ENCODE measurements around the gene RHOU. TPM values are rescaled to one million over a fixed set of nuclear protein-coding genes. Genes with fewer than 3 reads are reported as not detected.
"Not testable (repeated sequence)": the region's sequence is repeated elsewhere in the genome, so short reads cannot be mapped to it uniquely, and the experiment has no call there.

Gene RHOU
- 16.7 TPM for total RNA-seq

GRCh38 chr1:228734881-228735801, at the start of gene RHOU:
RHOU (plus strand) TSS chr1:228735479; CDS start chr1:228735743, 264 bp downstream.
- no peaks in the 10 kb centered on the region for H3K9me3 ChIP-seq (ENCODE audit: control insufficient read depth in 3 of 3, low read length in 3 of 3)
- peak within 1 kb of the TSS; percentile 43 for H3K27ac ChIP-seq (ENCODE audit: low read depth, low read length)
- peak within 1 kb of the TSS; percentile 71 to 85 (median 82) for H3K9ac ChIP-seq (ENCODE audit: low read depth in 1 of 3, low read length in 3 of 3)
- H3K4me3 ChIP-seq (ENCODE audit: low read length in 3 of 3) = peak within 1 kb of the TSS; percentile 77 to 81 (median 80)
- peaks cover 0 to under 1% (median 0%) of the 10 kb centered on the region in 3 donors for H3K27me3 ChIP-seq (ENCODE audit: control insufficient read depth in 3 of 3, insufficient read depth in 3 of 3, low read length in 3 of 3)
- H3K36me3 ChIP-seq (ENCODE audit: control insufficient read depth in 3 of 3, insufficient read depth in 3 of 3, low read length in 3 of 3) = peaks cover 0 to 5% (median 0%) of the 10 kb centered on the region in 3 donors
- H3K4me1 ChIP-seq (ENCODE audit: control insufficient read depth in 3 of 3, insufficient read depth in 3 of 3, low read length in 3 of 3) = peaks cover 14 to 20% (median 20%) of the 10 kb centered on the region in 3 donors

- no peak overlapping the region for H3K4me3 ChIP-seq (ENCODE audit: low read length in 3 of 3)
- no peak overlapping the region for H3K27ac ChIP-seq (ENCODE audit: low read depth, low read length)
- peaks cover 2 to 4% (median 3%) of the 10 kb centered on the region in 3 donors for H3K27me3 ChIP-seq (ENCODE audit: control insufficient read depth in 3 of 3, insufficient read depth in 3 of 3, low read length in 3 of 3)
- no peaks in the 10 kb centered on the region for H3K36me3 ChIP-seq (ENCODE audit: control insufficient read depth in 3 of 3, insufficient read depth in 3 of 3, low read length in 3 of 3)
- H3K9ac ChIP-seq (ENCODE audit: low read depth in 1 of 3, low read length in 3 of 3) = no peak overlapping the region
- no peaks in the 10 kb centered on the region for H3K4me1 ChIP-seq (ENCODE audit: control insufficient read depth in 3 of 3, insufficient read depth in 3 of 3, low read length in 3 of 3)
- H3K9me3 ChIP-seq (ENCODE audit: control insufficient read depth in 3 of 3, low read length in 3 of 3) = no peaks in the 10 kb centered on the region
These were observed 47.7 kb upstream of the RHOU start for GRCh38 chr1:228687587-228687986.

GRCh38 chr1:228689255-228689654, 46.0 kb upstream of the RHOU start:
- H3K9ac ChIP-seq (ENCODE audit: low read depth in 1 of 3, low read length in 3 of 3) = no peak overlapping the region
- peaks cover 0 to 4% (median 3%) of the 10 kb centered on the region in 3 donors for H3K27me3 ChIP-seq (ENCODE audit: control insufficient read depth in 3 of 3, insufficient read depth in 3 of 3, low read length in 3 of 3)
- no peaks in the 10 kb centered on the region for H3K9me3 ChIP-seq (ENCODE audit: control insufficient read depth in 3 of 3, low read length in 3 of 3)
- H3K4me3 ChIP-seq (ENCODE audit: low read length in 3 of 3) = no peak overlapping the region
- H3K36me3 ChIP-seq (ENCODE audit: control insufficient read depth in 3 of 3, insufficient read depth in 3 of 3, low read length in 3 of 3) = no peaks in the 10 kb centered on the region
- H3K27ac ChIP-seq (ENCODE audit: low read depth, low read length) = no peak overlapping the region
- no peaks in the 10 kb centered on the region for H3K4me1 ChIP-seq (ENCODE audit: control insufficient read depth in 3 of 3, insufficient read depth in 3 of 3, low read length in 3 of 3)

- H3K27me3 ChIP-seq (ENCODE audit: control insufficient read depth in 3 of 3, insufficient read depth in 3 of 3, low read length in 3 of 3) = peaks cover 0 to 4% (median 3%) of the 10 kb centered on the region in 3 donors
- no peak overlapping the region for H3K27ac ChIP-seq (ENCODE audit: low read depth, low read length)
- H3K9ac ChIP-seq (ENCODE audit: low read depth in 1 of 3, low read length in 3 of 3) = no peak overlapping the region
- H3K4me1 ChIP-seq (ENCODE audit: control insufficient read depth in 3 of 3, insufficient read depth in 3 of 3, low read length in 3 of 3) = no peaks in the 10 kb centered on the region
- no peak overlapping the region for H3K4me3 ChIP-seq (ENCODE audit: low read length in 3 of 3)
- no peaks in the 10 kb centered on the region for H3K9me3 ChIP-seq (ENCODE audit: control insufficient read depth in 3 of 3, low read length in 3 of 3)
- no peaks in the 10 kb centered on the region for H3K36me3 ChIP-seq (ENCODE audit: control insufficient read depth in 3 of 3, insufficient read depth in 3 of 3, low read length in 3 of 3)
These were observed 44.1 kb upstream of the RHOU start for GRCh38 chr1:228691211-228691610.

- H3K9ac ChIP-seq (ENCODE audit: low read depth in 1 of 3, low read length in 3 of 3) = no peak overlapping the region
- H3K36me3 ChIP-seq (ENCODE audit: control insufficient read depth in 3 of 3, insufficient read depth in 3 of 3, low read length in 3 of 3) = no peaks in the 10 kb centered on the region
- no peaks in the 10 kb centered on the region for H3K4me1 ChIP-seq (ENCODE audit: control insufficient read depth in 3 of 3, insufficient read depth in 3 of 3, low read length in 3 of 3)
- H3K4me3 ChIP-seq (ENCODE audit: low read length in 3 of 3) = no peak overlapping the region
- H3K9me3 ChIP-seq (ENCODE audit: control insufficient read depth in 3 of 3, low read length in 3 of 3) = no peaks in the 10 kb centered on the region
- no peak overlapping the region for H3K27ac ChIP-seq (ENCODE audit: low read depth, low read length)
- H3K27me3 ChIP-seq (ENCODE audit: control insufficient read depth in 3 of 3, insufficient read depth in 3 of 3, low read length in 3 of 3) = peaks cover 0 to 4% (median 3%) of the 10 kb centered on the region in 3 donors
These were observed 43.4 kb upstream of the RHOU start for GRCh38 chr1:228691926-228692325.

GRCh38 chr1:228694447-228694846, 40.8 kb upstream of the RHOU start:
- not testable (repeated sequence) for H3K9me3 ChIP-seq (ENCODE audit: control insufficient read depth in 3 of 3, low read length in 3 of 3); H3K4me3 ChIP-seq (ENCODE audit: low read length in 3 of 3)

GRCh38 chr1:228695015-228695955, 40.0 kb upstream of the RHOU start:
- H3K4me3 ChIP-seq (ENCODE audit: low read length in 3 of 3) = no peak overlapping the region
- no peak overlapping the region for H3K9ac ChIP-seq (ENCODE audit: low read depth in 1 of 3, low read length in 3 of 3)
- no peaks in the 10 kb centered on the region for H3K36me3 ChIP-seq (ENCODE audit: control insufficient read depth in 3 of 3, insufficient read depth in 3 of 3, low read length in 3 of 3)
- no peaks in the 10 kb centered on the region for H3K9me3 ChIP-seq (ENCODE audit: control insufficient read depth in 3 of 3, low read length in 3 of 3)
- H3K27ac ChIP-seq (ENCODE audit: low read depth, low read length) = no peak overlapping the region
- H3K27me3 ChIP-seq (ENCODE audit: control insufficient read depth in 3 of 3, insufficient read depth in 3 of 3, low read length in 3 of 3) = no peaks in the 10 kb centered on the region
- H3K4me1 ChIP-seq (ENCODE audit: control insufficient read depth in 3 of 3, insufficient read depth in 3 of 3, low read length in 3 of 3) = no peaks in the 10 kb centered on the region

More at GRCh38 chr1:228694447-228694846, 40.8 kb upstream of the RHOU start:
- H3K27ac ChIP-seq (ENCODE audit: low read depth, low read length); H3K4me1 ChIP-seq (ENCODE audit: control insufficient read depth in 3 of 3, insufficient read depth in 3 of 3, low read length in 3 of 3); H3K36me3 ChIP-seq (ENCODE audit: control insufficient read depth in 3 of 3, insufficient read depth in 3 of 3, low read length in 3 of 3); H3K27me3 ChIP-seq (ENCODE audit: control insufficient read depth in 3 of 3, insufficient read depth in 3 of 3, low read length in 3 of 3); H3K9ac ChIP-seq (ENCODE audit: low read depth in 1 of 3, low read length in 3 of 3): not testable (repeated sequence)

GRCh38 chr1:228697207-228698016, 37.9 kb upstream of the RHOU start:
- H3K27ac ChIP-seq (ENCODE audit: low read depth, low read length) = no peak overlapping the region
- H3K9ac ChIP-seq (ENCODE audit: low read depth in 1 of 3, low read length in 3 of 3) = no peak overlapping the region
- no peaks in the 10 kb centered on the region for H3K4me1 ChIP-seq (ENCODE audit: control insufficient read depth in 3 of 3, insufficient read depth in 3 of 3, low read length in 3 of 3)
- H3K27me3 ChIP-seq (ENCODE audit: control insufficient read depth in 3 of 3, insufficient read depth in 3 of 3, low read length in 3 of 3) = no peaks in the 10 kb centered on the region
- no peaks in the 10 kb centered on the region for H3K36me3 ChIP-seq (ENCODE audit: control insufficient read depth in 3 of 3, insufficient read depth in 3 of 3, low read length in 3 of 3)
- H3K9me3 ChIP-seq (ENCODE audit: control insufficient read depth in 3 of 3, low read length in 3 of 3) = no peaks in the 10 kb centered on the region
- H3K4me3 ChIP-seq (ENCODE audit: low read length in 3 of 3) = no peak overlapping the region

- Histone ChIP-seq H3K36me3 (ENCODE audit: control insufficient read depth in 3 of 3, insufficient read depth in 3 of 3, low read length in 3 of 3) (no peaks in the 10 kb centered on the region), H3K4me3 (ENCODE audit: low read length in 3 of 3) (no peak overlapping the region), H3K9ac (ENCODE audit: low read depth in 1 of 3, low read length in 3 of 3) (no peak overlapping the region), H3K4me1 (ENCODE audit: control insufficient read depth in 3 of 3, insufficient read depth in 3 of 3, low read length in 3 of 3) (no peaks in the 10 kb centered on the region), H3K27ac (ENCODE audit: low read depth, low read length) (no peak overlapping the region), H3K9me3 (ENCODE audit: control insufficient read depth in 3 of 3, low read length in 3 of 3) (no peaks in the 10 kb centered on the region), H3K27me3 (ENCODE audit: control insufficient read depth in 3 of 3, insufficient read depth in 3 of 3, low read length in 3 of 3) (no peaks in the 10 kb centered on the region)
These were observed 37.3 kb upstream of the RHOU start for GRCh38 chr1:228698017-228698329.
